IMR-90 (cell line): ENCODE results near the gene HSH2D. TPM values are rescaled to one million over a fixed set of nuclear protein-coding genes. Genes with fewer than 3 reads are reported as not detected.

Experiments used
- ATAC-seq: fragments of 200-7000 bp; cut with Tn5 transposase; 2 replicates; pipeline ENCODE4 v1.9.1; 2020; ENCODE audit warnings: low read depth, mild to moderate bottlenecking, moderate library complexity
- BruUV-seq: library from RNA; stranded (reverse); fragments of 400-500 nt; replicated peaks from 2 replicates; lab custom pipeline; 2021; lab: Mats Ljungman, UMichigan
- CTCF ChIA-PET: fragments of 300-600 bp; formaldehyde crosslinking; extraction: SDS; loops from one replicate; lab custom pipeline; 2021; ENCODE audit warnings: antibody characterized with exemption; lab: Yijun Ruan, JAX
- POLR2A ChIA-PET: fragments of 300-600 bp; sonication (Branson Sonifier 250); formaldehyde crosslinking; loops from one replicate; lab custom pipeline; 2022; ENCODE audit warnings: antibody characterized with exemption; ENCODE audit not compliant: unreplicated experiment; lab: Charles Lee
- DNase-seq: peaks from one replicate; pipeline ENCODE4 v3.0.0; 2013
- H2AFZ ChIP-seq: replicated peaks from 2 replicates; pipeline ENCODE3; 2013; ENCODE audit warnings: low read length, mild to moderate bottlenecking; ENCODE audit not compliant: poor library complexity
- H2AK5ac ChIP-seq: 2 replicates; pipeline ENCODE4 v1.6.1; 2013; ENCODE audit warnings: low read depth, low read length, inconsistent platforms
- H2AK9ac ChIP-seq: replicated peaks from 2 replicates; pipeline ENCODE3; 2013; ENCODE audit warnings: mild to moderate bottlenecking, low read depth, low read length, moderate library complexity; ENCODE audit not compliant: poor library complexity
- H2BK120ac ChIP-seq: 2 replicates; pipeline ENCODE4 v1.6.1; 2013; ENCODE audit warnings: low read depth, low read length, inconsistent platforms
- H2BK15ac ChIP-seq: 3 replicates; pipeline ENCODE4 v1.6.1; 2013; ENCODE audit warnings: low read depth, low read length, inconsistent platforms
- H2BK20ac ChIP-seq: 2 replicates; pipeline ENCODE4 v1.6.1; 2013; ENCODE audit warnings: low read depth, mild to moderate bottlenecking, inconsistent platforms, low read length, moderate library complexity
- H2BK5ac ChIP-seq: 2 replicates; pipeline ENCODE4 v1.6.1; 2013; ENCODE audit warnings: mild to moderate bottlenecking, low read depth, low read length, inconsistent platforms; ENCODE audit not compliant: poor library complexity, severe bottlenecking
- H3K14ac ChIP-seq: replicated peaks from 2 replicates; pipeline ENCODE4 v1.6.1; 2013; ENCODE audit warnings: low read depth, low read length, inconsistent platforms
- H3K18ac ChIP-seq: 2 replicates; pipeline ENCODE4 v1.6.1; 2013; ENCODE audit warnings: low read depth, low read length, control low read depth
- H3K23ac ChIP-seq: 2 replicates; pipeline ENCODE4 v1.6.1; 2013; ENCODE audit warnings: low read depth, low read length, inconsistent platforms
- H3K27ac ChIP-seq: 2 replicates; pipeline ENCODE4 v1.5.1; 2013; ENCODE audit warnings: mild to moderate bottlenecking, control low read depth, low read length; ENCODE audit not compliant: insufficient read depth
- H3K27me3 ChIP-seq: 2 replicates; pipeline ENCODE4 v1.6.1; 2013; ENCODE audit warnings: low read length; ENCODE audit not compliant: control insufficient read depth, insufficient read depth
- H3K36me3 ChIP-seq: 2 replicates; pipeline ENCODE4 v1.6.1; 2013; ENCODE audit warnings: low read length, mixed read lengths; ENCODE audit not compliant: control insufficient read depth, insufficient read depth
- H3K4ac ChIP-seq: 2 replicates; pipeline ENCODE4 v1.6.1; 2013; ENCODE audit warnings: low read depth, low read length, inconsistent platforms
- H3K4me1 ChIP-seq: 2 replicates; pipeline ENCODE4 v1.6.1; 2013; ENCODE audit warnings: low read length, mixed read lengths; ENCODE audit not compliant: control insufficient read depth, insufficient read depth
- H3K4me2 ChIP-seq: 2 replicates; pipeline ENCODE4 v1.6.1; 2013; ENCODE audit warnings: low read depth, mild to moderate bottlenecking, control low read depth, low read length, moderate library complexity
- H3K4me3 ChIP-seq: 2 replicates; pipeline ENCODE4 v1.5.1; 2013; ENCODE audit warnings: low read depth, mild to moderate bottlenecking, control low read depth, low read length, moderate library complexity; ENCODE audit not compliant: insufficient read depth
- H3K56ac ChIP-seq: 2 replicates; pipeline ENCODE4 v1.6.1; 2013; ENCODE audit warnings: low read length, inconsistent platforms; ENCODE audit not compliant: insufficient read depth; ENCODE audit errors: extremely low read depth
- H3K79me1 ChIP-seq, 2 experiments: 2 replicates each; pipeline ENCODE4 v1.6.1; 2013; ENCODE audit warnings: low read length in 2 of 2, inconsistent platforms in 1 of 2, low read depth in 1 of 2
- H3K9ac ChIP-seq: 2 replicates; pipeline ENCODE4 v1.6.1; 2013; ENCODE audit warnings: low read depth, low read length, control low read depth
- H3K9me1 ChIP-seq: 2 replicates; pipeline ENCODE4 v1.6.1; 2013; ENCODE audit warnings: low read length, inconsistent platforms; ENCODE audit not compliant: insufficient read depth
- H3K9me3 ChIP-seq: 2 replicates; pipeline ENCODE4 v1.6.1; 2013; ENCODE audit warnings: low read length; ENCODE audit not compliant: control insufficient read depth, insufficient read depth
- H4K20me1 ChIP-seq: 2 replicates; pipeline ENCODE4 v1.6.1; 2013; ENCODE audit warnings: low read length, inconsistent platforms; ENCODE audit not compliant: insufficient read depth
- H4K5ac ChIP-seq: 2 replicates; pipeline ENCODE4 v1.6.1; 2013; ENCODE audit warnings: mild to moderate bottlenecking, low read depth, low read length, control low read depth
- H4K8ac ChIP-seq, 2 experiments: 2 replicates each; pipeline ENCODE4 v1.6.1; 2013; ENCODE audit warnings: low read depth in 2 of 2, low read length in 2 of 2, control low read depth in 1 of 2, inconsistent platforms in 1 of 2
- H4K91ac ChIP-seq: 2 replicates; pipeline ENCODE4 v1.6.1; 2013; ENCODE audit warnings: low read depth, low read length, inconsistent platforms; ENCODE audit not compliant: insufficient read depth
- BHLHE40 ChIP-seq: fragments of 150-350 bp; IDR thresholded peaks from 2 replicates; pipeline ENCODE4 v1.6.1; 2016; ENCODE audit warnings: mild to moderate bottlenecking, low read depth, low read length
- CEBPB ChIP-seq: IDR thresholded peaks from 2 replicates; pipeline ENCODE4 v1.6.1; 2012; ENCODE audit warnings: low read depth, low read length, improper control_type of control experiment
- CHD1 ChIP-seq: IDR thresholded peaks from 2 replicates; pipeline ENCODE4 v1.6.1; 2012; ENCODE audit warnings: low read depth, low read length, improper control_type of control experiment
- CTCF ChIP-seq: conservative IDR thresholded peaks from 2 replicates; pipeline ENCODE4 v1.5.1; 2012; ENCODE audit warnings: mild to moderate bottlenecking, low read depth, low read length, improper control_type of control experiment
- ELK1 ChIP-seq: fragments of 150-350 bp; IDR thresholded peaks from 2 replicates; pipeline ENCODE4 v1.6.1; 2016; ENCODE audit warnings: low read depth, mild to moderate bottlenecking, low read length, moderate library complexity, borderline replicate concordance
- FOS ChIP-seq: fragments of 150-350 bp; IDR thresholded peaks from 2 replicates; pipeline ENCODE4 v1.6.1; 2016; ENCODE audit warnings: low read depth, low read length
- MAFK ChIP-seq: IDR thresholded peaks from 2 replicates; pipeline ENCODE4 v1.6.1; 2012; ENCODE audit warnings: low read depth, low read length, improper control_type of control experiment
- MAZ ChIP-seq: IDR thresholded peaks from 2 replicates; pipeline ENCODE4 v1.6.1; 2012; ENCODE audit warnings: low read depth, mild to moderate bottlenecking, low read length, improper control_type of control experiment, moderate library complexity, borderline replicate concordance
- NFE2L2 ChIP-seq: fragments of 150-350 bp; IDR thresholded peaks from 2 replicates; pipeline ENCODE4 v1.6.1; 2016; ENCODE audit warnings: low read depth, mild to moderate bottlenecking, low read length
- POLR2A ChIP-seq: IDR thresholded peaks from 2 replicates; pipeline ENCODE4 v1.6.1; 2012; ENCODE audit warnings: mild to moderate bottlenecking, low read depth, low read length
- RAD21 ChIP-seq: IDR thresholded peaks from 2 replicates; pipeline ENCODE4 v1.6.1; 2012; ENCODE audit warnings: low read length, improper control_type of control experiment
- RCOR1 ChIP-seq: IDR thresholded peaks from 2 replicates; pipeline ENCODE4 v1.6.1; 2012; ENCODE audit warnings: mild to moderate bottlenecking, low read length, improper control_type of control experiment; ENCODE audit not compliant: insufficient replicate concordance
- RFX5 ChIP-seq: IDR thresholded peaks from 2 replicates; pipeline ENCODE4 v1.8.0; 2012; ENCODE audit warnings: low read depth, mild to moderate bottlenecking, low read length, moderate library complexity
- SMC3 ChIP-seq: fragments of 150-350 bp; IDR thresholded peaks from 2 replicates; pipeline ENCODE4 v1.6.1; 2016; ENCODE audit warnings: low read depth, mild to moderate bottlenecking, antibody characterized with exemption, low read length, moderate library complexity
- USF2 ChIP-seq: fragments of 150-350 bp; IDR thresholded peaks from 2 replicates; pipeline ENCODE4 v1.6.1; 2017; ENCODE audit warnings: mild to moderate bottlenecking, antibody characterized with exemption, low read length, low read depth
- WGBS, 2 experiments: methylation state at CpG; one replicate each; pipeline versions ENCODE4 v1.1.5 to v1.1.7; 2013; ENCODE audit warnings: missing lambda C conversion rate in 2 of 2; ENCODE audit not compliant: insufficient read length in 1 of 2; ENCODE audit errors: extremely low coverage in 2 of 2; 5-methylcytosine and 5-hydroxymethylcytosine counted together
- dilution Hi-C: fragments of 300-500 bp; cut with HindIII; formaldehyde crosslinking; loops from one replicate; pipeline ENCODE4 v1.14.3; 2018; ENCODE audit warnings: low sequenced_read_pairs; ENCODE audit not compliant: unreplicated experiment
- in situ Hi-C: fragments of 300-500 bp; cut with MboI; formaldehyde crosslinking; loops from 3 replicates; pipeline ENCODE4 v1.14.3; 2019; ENCODE audit warnings: low sequenced_read_pairs, inconsistent platforms, mixed read lengths
- intact Hi-C: fragments of 100-400 bp; cut with micrococcal nuclease; formaldehyde crosslinking; loops from 2 replicates; pipeline ENCODE4 v1.10.0; 2022
- polyA plus RNA-seq, 3 experiments: library from polyadenylated mRNA; depleted of rRNA; stranded (reverse); fragments of >200 nt; gene quantifications; 2 replicates each; pipeline ENCODE4 v1.2.3, GENCODE V29; 2012; ENCODE audit warnings: low replicate concordance in 1 of 3
- total RNA-seq: library from RNA; depleted of rRNA; stranded (reverse); fragments of >200 nt; gene quantifications from 2 replicates; pipeline ENCODE4 v1.2.3, GENCODE V29; 2012

Gene HSH2D
- total and polyA plus RNA-seq, 2 of the 4 experiments (the other 2 are of a cell fraction), result not detected

GRCh38 chr19:16206637-16207036 lies 63.2 kb downstream of the HSH2D start:
- no peak for TF ChIP-seq NFE2L2
- no peak for TF ChIP-seq SMC3
- no peak for TF ChIP-seq RAD21
- TF ChIP-seq USF2, result no peak
- no peak for TF ChIP-seq CTCF
- TF ChIP-seq MAZ, result no peak
- no peak for TF ChIP-seq POLR2A
- TF ChIP-seq FOS, result no peak
- no peak for TF ChIP-seq CEBPB
- no peak for TF ChIP-seq RCOR1
- TF ChIP-seq RFX5, result no peak
- TF ChIP-seq ELK1, result no peak
- no peak for TF ChIP-seq CHD1
- TF ChIP-seq BHLHE40, result no peak
- TF ChIP-seq MAFK, result no peak

More at GRCh38 chr19:16206637-16207036, 63.2 kb downstream of the HSH2D start:
- intact Hi-C loops (no loop called here), dilution Hi-C loops (no loop called here), in situ Hi-C loops (no loop called here)
- Histone ChIP-seq H2BK5ac (no peak overlapping the region), H3K14ac (no peak overlapping the region), H3K27me3 (no peaks in the 10 kb centered on the region), H4K5ac (no peak overlapping the region), H3K27ac (no peak overlapping the region), H4K8ac (no peak overlapping the region), H2AFZ (no peak overlapping the region), H2BK120ac (no peak overlapping the region), H2BK20ac (no peak overlapping the region), H3K23ac (no peak overlapping the region), H2BK15ac (no peak overlapping the region), H4K91ac (no peak overlapping the region), H3K4me2 (no peak overlapping the region), H2AK9ac (no peak overlapping the region), H3K56ac (no peak overlapping the region), H3K4ac (no peak overlapping the region), H2AK5ac (no peak overlapping the region), H3K9me1 (0 out of 2 replicates have a peak, but pooled peaks cover 3% of the 10 kb centered on the region), H3K4me3 (no peak overlapping the region), H3K36me3 (peaks cover 77% of the 10 kb centered on the region), H4K20me1 (peaks cover 21% of the 10 kb centered on the region), H3K4me1 (0 out of 2 replicates have a peak, but pooled peaks cover 2% of the 10 kb centered on the region), H3K9me3 (no peaks in the 10 kb centered on the region), H3K18ac (no peak overlapping the region), H3K9ac (no peak overlapping the region), H3K79me1 (peaks cover 50 to 72% of the 10 kb centered on the region in 2 experiments)
- POLR2A ChIA-PET, result no interaction called here
- WGBS, 2 experiments, result 100% methylated on average over 3 of the region's 7 CpGs; no CpG with 5 or more reads in 1 of the 2 experiments
- CTCF ChIA-PET, result no interaction called here
- no TSS peak for BruUV-seq
- no peak for DNase-seq
- no peak for ATAC-seq
